Brain microvascular endothelial cell (primary cell): ENCODE data around the gene OXTR.

Experiments used
- DNase-seq: peaks from one replicate; pipeline ENCODE4 v3.0.0-alpha.2; 2020
- H3K27ac ChIP-seq: fragments of 250-450 bp; sonication (Bioruptor Pico); 2 replicates; pipeline ENCODE4 v1.5.1; 2020; ENCODE audit warnings: mild to moderate bottlenecking, moderate library complexity
- H3K27me3 ChIP-seq: fragments of 250-450 bp; sonication (Bioruptor Pico); replicated peaks from 2 replicates; pipeline ENCODE4 v1.5.1; 2020; ENCODE audit warnings: mild to moderate bottlenecking
- H3K36me3 ChIP-seq: fragments of 250-450 bp; sonication (Bioruptor Pico); replicated peaks from 2 replicates; pipeline ENCODE4 v1.5.1; 2020; ENCODE audit warnings: mild to moderate bottlenecking
- H3K4me3 ChIP-seq: 2 replicates; pipeline ENCODE4 v1.5.1; 2011; ENCODE audit warnings: low read depth, mild to moderate bottlenecking, control low read depth, low read length, moderate library complexity
- CTCF ChIP-seq: IDR thresholded peaks from 2 replicates; pipeline ENCODE4 v1.5.1; 2011; ENCODE audit warnings: low read depth, mild to moderate bottlenecking, moderate library complexity, low read length, control low read depth, inconsistent platforms; ENCODE audit errors: missing control alignments
- in situ Hi-C: cut with HindIII; loops from 2 replicates; pipeline ENCODE4 v1.10.0; 2017; ENCODE audit warnings: low sequenced_read_pairs, low pct_ligation_motif_present

The OXTR gene

DNA sequence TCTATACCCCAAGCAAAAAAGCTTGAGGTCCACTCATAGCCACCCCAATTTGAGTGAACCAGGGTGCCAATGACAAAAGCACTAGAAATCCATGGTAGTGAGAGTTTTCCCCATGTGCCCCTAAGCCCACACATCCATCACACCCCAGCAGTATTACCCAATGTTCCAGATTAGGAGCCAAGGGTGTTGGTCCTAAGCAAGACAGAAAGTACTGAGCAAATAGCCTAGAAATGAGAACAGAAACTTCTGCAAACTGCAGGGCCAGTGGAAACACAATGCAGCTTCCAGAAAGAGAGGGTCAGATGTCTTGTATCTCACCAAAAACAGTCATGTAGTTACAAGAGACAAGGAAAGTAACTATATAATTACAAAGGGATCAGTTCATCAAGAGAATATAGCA, 10.9 kb upstream of the OXTR start:
- no peak for DNase-seq
- TF ChIP-seq CTCF, result no peak
- H3K27me3 ChIP-seq, result no peaks in the 10 kb centered on the region
- H3K27ac ChIP-seq, result no peak overlapping the region
- no peak overlapping the region for H3K4me3 ChIP-seq
- H3K36me3 ChIP-seq, result no peaks in the 10 kb centered on the region
- in situ Hi-C loops, result no loop called here

DNA sequence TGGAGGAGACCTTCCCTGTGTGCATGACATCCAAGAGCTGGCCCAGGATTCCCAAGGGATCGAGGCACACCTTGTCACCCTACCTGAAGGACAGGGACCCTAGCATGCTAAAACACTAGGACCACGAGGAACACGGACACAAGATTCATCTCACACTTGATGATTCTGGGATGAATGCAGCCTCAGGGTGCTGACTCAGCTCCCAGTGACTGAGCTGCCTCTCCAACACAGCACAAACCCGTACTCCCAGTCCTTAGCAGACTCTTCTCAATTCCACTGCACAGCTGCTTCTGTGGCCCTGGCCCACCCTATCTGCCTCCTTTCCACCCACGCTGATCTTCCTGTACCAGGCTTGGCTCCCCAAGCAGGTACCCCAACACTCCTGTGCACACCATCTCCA, 9.1 kb upstream of the OXTR start:
- Histone ChIP-seq H3K27me3 (no peaks in the 10 kb centered on the region), H3K27ac (no peak overlapping the region), H3K36me3 (no peaks in the 10 kb centered on the region), H3K4me3 (no peak overlapping the region)
- in situ Hi-C loops, result no loop called here
- no peak for TF ChIP-seq CTCF
- no peak for DNase-seq

GRCh38 chr3:8777978-8778267, 8.5 kb upstream of the OXTR start:
- no peak for TF ChIP-seq CTCF
- no peak for DNase-seq
- Histone ChIP-seq H3K27ac (no peak overlapping the region), H3K27me3 (no peaks in the 10 kb centered on the region), H3K4me3 (no peak overlapping the region), H3K36me3 (no peaks in the 10 kb centered on the region)
- in situ Hi-C loops, result no loop called here

DNA sequence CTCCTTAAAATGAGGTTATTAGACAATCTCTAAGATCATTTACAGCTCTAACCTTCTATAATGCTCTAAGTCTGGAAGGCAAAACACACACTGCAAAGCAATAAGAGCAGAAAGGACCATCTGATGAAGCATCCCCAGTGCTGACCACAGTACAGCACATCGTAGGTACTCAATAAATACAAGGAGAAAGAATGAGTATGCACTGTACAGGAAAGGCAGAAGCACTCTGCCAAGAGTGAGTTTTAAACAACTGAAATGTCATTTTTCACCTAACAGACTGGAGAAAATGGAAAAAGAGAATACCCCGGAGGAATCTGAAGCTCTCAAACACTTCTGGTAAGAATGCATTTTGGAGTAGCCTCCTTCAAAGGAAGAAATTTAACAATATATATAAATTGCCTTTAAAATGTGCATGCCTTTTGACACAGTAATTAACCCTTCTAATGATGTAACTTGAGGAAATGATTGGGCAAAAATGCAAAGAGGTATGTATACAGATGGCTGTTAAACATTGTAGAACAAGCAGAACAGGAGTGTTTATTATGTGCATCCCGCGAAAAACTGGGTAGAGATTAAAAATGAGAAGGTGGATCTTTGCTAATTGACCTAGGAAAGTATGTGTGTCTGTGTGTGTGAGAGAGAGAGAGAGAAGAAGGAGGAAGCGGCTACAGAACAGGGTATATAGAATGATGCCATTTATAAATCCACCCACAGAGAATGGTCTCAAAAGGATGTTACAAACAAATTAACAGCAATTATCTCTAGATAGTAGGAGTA, 8.0 kb upstream of the OXTR start:
- Histone ChIP-seq H3K4me3 (no peak overlapping the region), H3K27me3 (no peaks in the 10 kb centered on the region), H3K36me3 (no peaks in the 10 kb centered on the region), H3K27ac (peak overlapping the region; percentile 94)
- in situ Hi-C loops, result no loop called here
- no peak for TF ChIP-seq CTCF
- DNase-seq, result no peak

GRCh38 chr3:8776406-8776805, 7.0 kb upstream of the OXTR start:
- Histone ChIP-seq H3K27me3 (no peaks in the 10 kb centered on the region), H3K4me3 (no peak overlapping the region), H3K27ac (peak overlapping the region; percentile 94), H3K36me3 (no peaks in the 10 kb centered on the region)
- no peak for TF ChIP-seq CTCF
- in situ Hi-C loops, result no loop called here
- DNase-seq, result peak; percentile 94

DNA sequence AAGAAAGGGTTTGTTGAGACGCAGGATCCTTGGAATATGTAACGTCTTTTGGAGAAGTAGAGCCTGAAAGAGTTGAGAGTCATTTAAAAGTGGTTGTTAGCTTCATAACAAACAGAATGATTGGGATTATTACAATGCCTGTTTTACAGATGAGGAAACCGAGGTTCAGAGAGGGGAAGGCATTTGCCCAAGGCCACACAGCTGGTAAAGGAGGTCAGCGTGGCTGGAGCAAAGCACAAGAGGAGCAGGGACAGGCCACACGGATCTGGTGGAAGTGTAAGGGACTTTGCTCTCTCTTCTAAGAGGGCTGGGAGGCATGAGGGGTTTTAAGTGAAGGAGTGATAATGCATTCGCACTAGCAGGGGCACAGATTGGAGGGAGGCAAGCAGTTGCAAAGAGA, 6.2 kb upstream of the OXTR start:
- Histone ChIP-seq H3K36me3 (no peaks in the 10 kb centered on the region), H3K4me3 (no peak overlapping the region), H3K27ac (peak overlapping the region; percentile 94), H3K27me3 (no peaks in the 10 kb centered on the region)
- TF ChIP-seq CTCF, result no peak
- DNase-seq, result no peak
- in situ Hi-C loops, result no loop called here
